ENCODE measurements around the gene NPAS3. TPM values are rescaled to one million over a fixed set of nuclear protein-coding genes. Genes with fewer than 3 reads are reported as not detected.

Gene NPAS3
- total RNA-seq, 2 experiments from 2014 or later, result not detected

DNA sequence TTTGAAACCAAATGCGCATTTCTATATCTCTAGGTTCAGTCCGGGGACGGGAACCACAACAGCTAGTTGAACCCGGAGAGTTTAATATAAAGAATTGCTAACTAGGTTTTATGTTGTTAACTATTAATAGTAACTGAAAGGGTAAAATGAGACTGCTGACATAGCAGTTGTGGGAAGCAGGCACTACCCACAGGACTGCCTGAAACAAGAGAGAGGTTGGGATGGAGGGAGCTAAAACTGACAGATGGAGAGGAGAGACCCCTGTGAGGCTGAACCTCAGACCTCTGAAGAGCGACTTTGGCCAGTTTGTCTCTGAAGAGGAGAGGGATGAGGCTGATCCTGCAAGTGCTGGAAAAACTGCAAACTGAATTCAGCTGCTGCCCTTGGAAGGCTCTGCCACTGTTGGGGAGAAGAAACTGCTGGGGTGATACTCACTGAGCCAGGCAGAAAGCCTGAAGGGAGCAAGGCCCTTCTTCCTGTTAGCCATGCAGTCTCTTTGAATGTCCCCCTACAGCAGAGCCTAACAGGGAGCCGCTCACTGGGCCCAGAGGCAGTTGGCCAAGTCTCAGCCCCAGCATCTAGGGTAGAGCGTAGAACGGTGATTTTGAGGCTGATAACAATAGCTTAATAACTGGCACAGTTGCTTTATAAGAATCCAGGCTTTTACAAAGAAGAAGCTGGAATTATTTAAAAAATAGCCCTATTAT lies 172.2 kb downstream of the NPAS3 start:
- H3K27ac ChIP-seq (ENCODE audit: low read depth, low read length, poor library complexity, severe bottlenecking), result no peak overlapping the region
- intact Hi-C loops (cut with micrococcal nuclease; ENCODE audit: unreplicated experiment), result no loop called here
- H3K4me3 ChIP-seq (ENCODE audit: low read depth, low read length, poor library complexity, severe bottlenecking), result no peak overlapping the region
- no TSS peak for BruUV-seq (replicated peaks)
- TF ChIP-seq CTCF (conservative IDR thresholded peaks at IDR 0.05; ENCODE audit: low read length) (no peak), EZH2phosphoT487 (IDR thresholded peaks at IDR 0.05; ENCODE audit: borderline replicate concordance, low read depth, low read length) (no peak)
- H2AFZ ChIP-seq (ENCODE audit: low read length), result no peak overlapping the region
- no peak overlapping the region for H3K4me2 ChIP-seq (ENCODE audit: low read length)
- no peak for DNase-seq (ENCODE audit: low spot score)
- H3K4me1 ChIP-seq (ENCODE audit: insufficient read depth, low read length, poor library complexity, severe bottlenecking), result no peaks in the 10 kb centered on the region
- no peaks in the 10 kb centered on the region for H3K79me2 ChIP-seq (ENCODE audit: insufficient read depth, low read depth, low read length)
- no peaks in the 10 kb centered on the region for H3K9me2 ChIP-seq (ENCODE audit: insufficient read depth, low read length)
- ChIA-PET CTCF (ENCODE audit: unreplicated experiment) (no interaction called here), POLR2A (no interaction called here)
- no peaks in the 10 kb centered on the region for H4K20me1 ChIP-seq (ENCODE audit: insufficient read depth, low read length)
- no peaks in the 10 kb centered on the region for H3K9me3 ChIP-seq (ENCODE audit: low read length)
- no peaks in the 10 kb centered on the region for H3K36me3 ChIP-seq (ENCODE audit: insufficient read depth, low read length)

- no peak overlapping the region for H3K4me2 ChIP-seq (ENCODE audit: low read length)
- no peaks in the 10 kb centered on the region for H3K9me3 ChIP-seq (ENCODE audit: low read length)
- H3K4me1 ChIP-seq (ENCODE audit: insufficient read depth, low read length, poor library complexity, severe bottlenecking), result no peaks in the 10 kb centered on the region
- no peak for DNase-seq (ENCODE audit: low spot score)
- no peak overlapping the region for H3K4me3 ChIP-seq (ENCODE audit: low read depth, low read length, poor library complexity, severe bottlenecking)
- H3K9me2 ChIP-seq (ENCODE audit: insufficient read depth, low read length), result no peaks in the 10 kb centered on the region
- BruUV-seq (replicated peaks), result no TSS peak
- no peak for TF ChIP-seq CTCF (conservative IDR thresholded peaks at IDR 0.05; ENCODE audit: low read length)
- TF ChIP-seq EZH2phosphoT487 (IDR thresholded peaks at IDR 0.05; ENCODE audit: borderline replicate concordance, low read depth, low read length), result no peak
- POLR2A ChIA-PET, result no interaction called here
- H3K27ac ChIP-seq (ENCODE audit: low read depth, low read length, poor library complexity, severe bottlenecking), result no peak overlapping the region
- no peak overlapping the region for H2AFZ ChIP-seq (ENCODE audit: low read length)
- no peaks in the 10 kb centered on the region for H4K20me1 ChIP-seq (ENCODE audit: insufficient read depth, low read length)
- no peaks in the 10 kb centered on the region for H3K79me2 ChIP-seq (ENCODE audit: insufficient read depth, low read depth, low read length)
- H3K36me3 ChIP-seq (ENCODE audit: insufficient read depth, low read length), result no peaks in the 10 kb centered on the region
- intact Hi-C loops (cut with micrococcal nuclease; ENCODE audit: unreplicated experiment), result no loop called here
- CTCF ChIA-PET (ENCODE audit: unreplicated experiment), result no interaction called here
Observed at GRCh38 chr14:33114331-33114730, 175.7 kb downstream of the NPAS3 start.

- POLR2A ChIA-PET, result no interaction called here
- CTCF ChIA-PET (ENCODE audit: unreplicated experiment), result no interaction called here
- no peaks in the 10 kb centered on the region for H3K36me3 ChIP-seq (ENCODE audit: insufficient read depth, low read length)
- DNase-seq (ENCODE audit: low spot score), result no peak
- no TSS peak for BruUV-seq (replicated peaks)
- no peak overlapping the region for H2AFZ ChIP-seq (ENCODE audit: low read length)
- H3K4me1 ChIP-seq (ENCODE audit: insufficient read depth, low read length, poor library complexity, severe bottlenecking), result no peaks in the 10 kb centered on the region
- no peaks in the 10 kb centered on the region for H3K9me3 ChIP-seq (ENCODE audit: low read length)
- no peaks in the 10 kb centered on the region for H3K9me2 ChIP-seq (ENCODE audit: insufficient read depth, low read length)
- no peaks in the 10 kb centered on the region for H4K20me1 ChIP-seq (ENCODE audit: insufficient read depth, low read length)
- H3K4me2 ChIP-seq (ENCODE audit: low read length), result no peak overlapping the region
- no peaks in the 10 kb centered on the region for H3K79me2 ChIP-seq (ENCODE audit: insufficient read depth, low read depth, low read length)
- no peak for TF ChIP-seq EZH2phosphoT487 (IDR thresholded peaks at IDR 0.05; ENCODE audit: borderline replicate concordance, low read depth, low read length)
- no peak for TF ChIP-seq CTCF (conservative IDR thresholded peaks at IDR 0.05; ENCODE audit: low read length)
- H3K4me3 ChIP-seq (ENCODE audit: low read depth, low read length, poor library complexity, severe bottlenecking), result no peak overlapping the region
- H3K27ac ChIP-seq (ENCODE audit: low read depth, low read length, poor library complexity, severe bottlenecking), result no peak overlapping the region
- intact Hi-C loops (cut with micrococcal nuclease; ENCODE audit: unreplicated experiment), result no loop called here
Observed at GRCh38 chr14:33118668-33119067, 180.0 kb downstream of the NPAS3 start.
